HepG2 (cell line): Measurements from ENCODE around the gene EIF6. TPM values are rescaled to one million over a fixed set of nuclear protein-coding genes. Genes with fewer than 3 reads are reported as not detected.

Experiments used
- ATF1 ChIP-seq: IDR thresholded peaks from 2 replicates; pipeline ENCODE4 v1.6.1; 2016; ENCODE audit warnings: mild to moderate bottlenecking, control low read depth
- DNMT1 ChIP-seq: sonication (generic); formaldehyde crosslinking; IDR thresholded peaks from 2 replicates; pipeline ENCODE4 v1.5.1; 2020; ENCODE audit warnings: mild to moderate bottlenecking, missing genetic modification reagents
- ELF4 ChIP-seq: sonication (generic); formaldehyde crosslinking; IDR thresholded peaks from 2 replicates; pipeline ENCODE4 v1.5.0; 2020; ENCODE audit warnings: missing genetic modification reagents, mild to moderate bottlenecking, moderate library complexity, borderline replicate concordance
- FOSL1 ChIP-seq: sonication (generic); formaldehyde crosslinking; IDR thresholded peaks from 2 replicates; pipeline ENCODE4 v1.9.0; 2021; ENCODE audit warnings: missing genetic modification reagents, borderline replicate concordance
- HOXA5 ChIP-seq: sonication (generic); formaldehyde crosslinking; IDR thresholded peaks from 2 replicates; pipeline ENCODE4 v1.4.0; 2020; ENCODE audit warnings: missing genetic modification reagents
- KAT8 ChIP-seq: IDR thresholded peaks from 2 replicates; pipeline ENCODE4 v1.6.1; 2016; ENCODE audit warnings: missing genetic modification reagents, missing compliant biosample characterization
- MATR3 ChIP-seq: sonication (generic); formaldehyde crosslinking; IDR thresholded peaks from 2 replicates; pipeline ENCODE4 v1.4.0; 2020; ENCODE audit warnings: missing genetic modification reagents
- NAIF1 ChIP-seq: sonication (generic); formaldehyde crosslinking; IDR thresholded peaks from 2 replicates; pipeline ENCODE4 v1.5.0; 2020; ENCODE audit warnings: mild to moderate bottlenecking, missing genetic modification reagents, borderline replicate concordance
- NFIC ChIP-seq: IDR thresholded peaks from 2 replicates; pipeline ENCODE4 v1.6.1; 2012; ENCODE audit warnings: mild to moderate bottlenecking, low read length, inconsistent platforms
- NKX3-1 ChIP-seq: sonication (generic); formaldehyde crosslinking; IDR thresholded peaks from 2 replicates; pipeline ENCODE4 v1.5.0; 2020; ENCODE audit warnings: missing genetic modification reagents
- NR3C1 ChIP-seq: sonication (generic); formaldehyde crosslinking; IDR thresholded peaks from 2 replicates; pipeline ENCODE4 v1.4.0; 2020; ENCODE audit warnings: missing genetic modification reagents
- SMAD3 ChIP-seq: sonication (generic); formaldehyde crosslinking; IDR thresholded peaks from 2 replicates; pipeline ENCODE4 v1.4.0; 2020; ENCODE audit warnings: missing genetic modification reagents
- SOX13 ChIP-seq, 3 experiments: fragments of 450-650 bp in 1 of 3; sonication (generic) in 1 of 3; formaldehyde crosslinking in 1 of 3; IDR thresholded peaks in 2 of 3; conservative IDR thresholded peaks in 1 of 3; 2 replicates each; pipeline versions ENCODE4 v1.5.0 to v1.6.1; 2016 to 2020; ENCODE audit warnings: antibody characterized with exemption in 1 of 3, mild to moderate bottlenecking in 1 of 3, missing compliant biosample characterization in 1 of 3, missing genetic modification reagents in 1 of 3, moderate library complexity in 1 of 3
- SSRP1 ChIP-seq: IDR thresholded peaks from 2 replicates; pipeline ENCODE4 v1.6.1; 2016; ENCODE audit warnings: control low read depth
- TCF7 ChIP-seq: sonication (generic); IDR thresholded peaks from 2 replicates; pipeline ENCODE4 v1.6.1; 2016; ENCODE audit warnings: antibody characterized with exemption, low read depth
- ZBTB8A ChIP-seq: sonication (generic); formaldehyde crosslinking; IDR thresholded peaks from 2 replicates; pipeline ENCODE4 v1.4.0; 2020; ENCODE audit warnings: mild to moderate bottlenecking, low read depth, missing genetic modification reagents, borderline replicate concordance
- ZFX ChIP-seq: sonication (generic); formaldehyde crosslinking; IDR thresholded peaks from 2 replicates; pipeline ENCODE4 v1.4.0; 2020; ENCODE audit warnings: mild to moderate bottlenecking, low read depth, missing genetic modification reagents, moderate library complexity
- ZNF124 ChIP-seq: sonication (generic); formaldehyde crosslinking; IDR thresholded peaks from 2 replicates; pipeline ENCODE4 v1.4.0; 2020; ENCODE audit warnings: missing genetic modification reagents
- ZNF224 ChIP-seq: sonication (generic); formaldehyde crosslinking; IDR thresholded peaks from 2 replicates; pipeline ENCODE4 v1.5.0; 2020; ENCODE audit warnings: mild to moderate bottlenecking, missing genetic modification reagents
- ZNF264 ChIP-seq: sonication (generic); formaldehyde crosslinking; IDR thresholded peaks from 2 replicates; pipeline ENCODE4 v1.4.0; 2020; ENCODE audit warnings: missing genetic modification reagents
- ZNF317 ChIP-seq: sonication (generic); formaldehyde crosslinking; IDR thresholded peaks from 2 replicates; pipeline ENCODE4 v1.5.0; 2020; ENCODE audit warnings: mild to moderate bottlenecking, missing genetic modification reagents
- ZNF343 ChIP-seq: sonication (generic); formaldehyde crosslinking; IDR thresholded peaks from 2 replicates; pipeline ENCODE4 v1.4.0; 2020; ENCODE audit warnings: mild to moderate bottlenecking, missing genetic modification reagents
- ZNF549 ChIP-seq: sonication (generic); formaldehyde crosslinking; IDR thresholded peaks from 2 replicates; pipeline ENCODE4 v1.5.0; 2020; ENCODE audit warnings: missing genetic modification reagents
- ZNF557 ChIP-seq: sonication (generic); formaldehyde crosslinking; IDR thresholded peaks from 2 replicates; pipeline ENCODE4 v1.4.0; 2020; ENCODE audit warnings: missing genetic modification reagents
- ZNF773 ChIP-seq: sonication (generic); formaldehyde crosslinking; IDR thresholded peaks from 2 replicates; pipeline ENCODE4 v1.4.0; 2020; ENCODE audit warnings: missing genetic modification reagents, borderline replicate concordance
- ZNF776 ChIP-seq: sonication (generic); formaldehyde crosslinking; IDR thresholded peaks from 2 replicates; pipeline ENCODE4 v1.4.0; 2020; ENCODE audit warnings: mild to moderate bottlenecking, missing genetic modification reagents
- ZNF878 ChIP-seq: sonication (generic); formaldehyde crosslinking; IDR thresholded peaks from 2 replicates; pipeline ENCODE4 v1.8.1; 2023; ENCODE audit warnings: mild to moderate bottlenecking, missing genetic modification reagents, moderate library complexity
- ZSCAN9 ChIP-seq: IDR thresholded peaks from 2 replicates; pipeline ENCODE4 v1.6.1; 2016; ENCODE audit warnings: borderline replicate concordance
- ZZZ3 ChIP-seq: sonication (generic); formaldehyde crosslinking; IDR thresholded peaks from 2 replicates; pipeline ENCODE4 v1.4.0; 2020; ENCODE audit warnings: missing genetic modification reagents, mild to moderate bottlenecking, borderline replicate concordance
- polyA plus RNA-seq, 8 experiments: library from polyadenylated mRNA; depleted of rRNA in 3 of 8; stranded (reverse) in 7 of 8; unstranded in 1 of 8; fragments of >200 nt; fragmentation: Illumina TruSeq in 4 of 8; extraction: Trizol in 4 of 8; gene quantifications; 2 replicates each; pipeline versions ENCODE4 v1.2.1 to v1.2.3, GENCODE V29; 2011 to 2016; ENCODE audit warnings: low read depth in 4 of 8, missing spikeins in 1 of 8, mixed read lengths in 1 of 8; ENCODE audit not compliant: insufficient read depth in 1 of 8
- total RNA-seq, 5 experiments: library from RNA; depleted of rRNA; stranded (reverse); fragments of >200 nt; fragmentation: Illumina TruSeq; extraction: Trizol; gene quantifications; 2 replicates each; pipeline ENCODE4 v1.2.3, GENCODE V29; 2016; ENCODE audit warnings: low read depth in 1 of 5
- TF ChIP-seq, protein P1 (sequence below): sonication (generic); formaldehyde crosslinking; conservative IDR thresholded peaks from 2 replicates; pipeline ENCODE4 v1.5.0; 2020; ENCODE audit warnings: missing genetic modification reagents
- TF ChIP-seq, protein P2 (sequence below): sonication (generic); formaldehyde crosslinking; conservative IDR thresholded peaks from 2 replicates; pipeline ENCODE4 v1.8.1; 2023; ENCODE audit warnings: missing genetic modification reagents

Gene EIF6
- total and polyA plus RNA-seq, 2 of the 13 experiments (the other 11 are each of a cell fraction or from before 2014, with no cell fraction given): 462 to 466 TPM

DNA sequence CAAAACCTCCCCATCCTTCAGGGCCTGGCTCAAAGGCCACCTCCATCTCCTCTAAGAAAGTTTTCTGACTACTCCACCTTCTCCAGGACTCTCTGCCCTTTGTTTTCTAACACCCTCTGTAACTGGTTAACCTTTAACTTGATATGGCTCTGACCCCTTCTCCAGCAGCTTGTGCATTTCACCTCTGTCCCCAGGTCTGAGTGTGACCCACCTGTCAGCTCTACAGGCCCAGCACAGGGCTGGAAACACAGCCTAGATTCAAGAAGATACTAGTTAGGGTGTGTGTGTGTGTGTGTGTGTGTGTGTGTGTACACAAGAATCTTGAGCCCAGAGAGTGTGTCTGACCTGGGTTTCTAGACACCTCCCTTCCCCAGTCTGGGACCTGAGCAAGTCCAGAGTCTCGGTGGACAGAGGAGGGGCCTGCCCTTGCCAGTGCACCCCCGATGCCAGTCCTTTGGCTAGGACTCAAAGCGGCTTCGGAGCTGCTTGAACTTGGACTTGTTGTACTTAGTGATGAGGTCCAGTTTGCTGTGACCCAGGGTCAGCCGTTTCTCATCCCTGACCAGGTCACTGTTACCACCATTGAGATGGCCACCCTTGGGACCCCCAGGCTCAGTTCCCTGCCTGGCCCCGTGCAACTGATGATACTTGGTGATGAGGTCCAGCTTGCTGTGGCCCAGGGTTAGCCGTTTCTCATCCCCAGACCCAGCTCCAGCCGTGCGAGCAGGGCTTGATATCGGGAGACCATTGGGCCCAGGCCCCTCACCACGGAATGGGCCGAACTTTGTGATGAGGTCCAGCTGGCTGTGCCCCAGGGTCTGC is 1.7 kb upstream of the EIF6 start (continued):
- TF ChIP-seq, protein P1, sequence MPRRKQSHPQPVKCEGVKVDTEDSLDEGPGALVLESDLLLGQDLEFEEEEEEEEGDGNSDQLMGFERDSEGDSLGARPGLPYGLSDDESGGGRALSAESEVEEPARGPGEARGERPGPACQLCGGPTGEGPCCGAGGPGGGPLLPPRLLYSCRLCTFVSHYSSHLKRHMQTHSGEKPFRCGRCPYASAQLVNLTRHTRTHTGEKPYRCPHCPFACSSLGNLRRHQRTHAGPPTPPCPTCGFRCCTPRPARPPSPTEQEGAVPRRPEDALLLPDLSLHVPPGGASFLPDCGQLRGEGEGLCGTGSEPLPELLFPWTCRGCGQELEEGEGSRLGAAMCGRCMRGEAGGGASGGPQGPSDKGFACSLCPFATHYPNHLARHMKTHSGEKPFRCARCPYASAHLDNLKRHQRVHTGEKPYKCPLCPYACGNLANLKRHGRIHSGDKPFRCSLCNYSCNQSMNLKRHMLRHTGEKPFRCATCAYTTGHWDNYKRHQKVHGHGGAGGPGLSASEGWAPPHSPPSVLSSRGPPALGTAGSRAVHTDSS (CRISPR knock-in tag): no peak
- peak; percentile 89 for TF ChIP-seq ZNF264 (CRISPR knock-in tag)
- TF ChIP-seq NR3C1: no peak
- TF ChIP-seq ZSCAN9 (CRISPR knock-in tag): 0 out of 2 replicates have a peak, but pooled peaks have one; percentile 18
- no peak for TF ChIP-seq NAIF1 (CRISPR knock-in tag)
- no peak for TF ChIP-seq ZNF549
- TF ChIP-seq ZBTB8A (CRISPR knock-in tag): no peak
- TF ChIP-seq ZNF224: 0 out of 2 replicates have a peak, but pooled peaks have one; percentile 29
- no peak for TF ChIP-seq ATF1 (CRISPR knock-in tag)
- TF ChIP-seq ZNF776 (CRISPR knock-in tag): no peak
- TF ChIP-seq FOSL1 (CRISPR knock-in tag): no peak
- TF ChIP-seq ZNF557 (CRISPR knock-in tag): no peak
- TF ChIP-seq TCF7: no peak
- TF ChIP-seq ZNF343: no peak
- no peak for TF ChIP-seq MATR3 (CRISPR knock-in tag)
- TF ChIP-seq NKX3-1 (CRISPR knock-in tag): no peak
- TF ChIP-seq, protein P2, sequence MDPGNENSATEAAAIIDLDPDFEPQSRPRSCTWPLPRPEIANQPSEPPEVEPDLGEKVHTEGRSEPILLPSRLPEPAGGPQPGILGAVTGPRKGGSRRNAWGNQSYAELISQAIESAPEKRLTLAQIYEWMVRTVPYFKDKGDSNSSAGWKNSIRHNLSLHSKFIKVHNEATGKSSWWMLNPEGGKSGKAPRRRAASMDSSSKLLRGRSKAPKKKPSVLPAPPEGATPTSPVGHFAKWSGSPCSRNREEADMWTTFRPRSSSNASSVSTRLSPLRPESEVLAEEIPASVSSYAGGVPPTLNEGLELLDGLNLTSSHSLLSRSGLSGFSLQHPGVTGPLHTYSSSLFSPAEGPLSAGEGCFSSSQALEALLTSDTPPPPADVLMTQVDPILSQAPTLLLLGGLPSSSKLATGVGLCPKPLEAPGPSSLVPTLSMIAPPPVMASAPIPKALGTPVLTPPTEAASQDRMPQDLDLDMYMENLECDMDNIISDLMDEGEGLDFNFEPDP: peak; percentile 96; the same call in 1 of the 2 replicates
- TF ChIP-seq HOXA5 (CRISPR knock-in tag): no peak
- no peak for TF ChIP-seq ZZZ3 (CRISPR knock-in tag)
- TF ChIP-seq ZNF878: no peak
- TF ChIP-seq ZNF773 (CRISPR knock-in tag): no peak
- TF ChIP-seq KAT8 (CRISPR knock-in tag): peak; percentile 46
- TF ChIP-seq SSRP1: peak; percentile 97
- 0 out of 2 replicates have a peak, but pooled peaks have one; percentile 9 for TF ChIP-seq SMAD3 (CRISPR knock-in tag)
- peak; percentile 18; the same call in 1 of the 2 replicates for TF ChIP-seq SOX13 (IDR thresholded peaks at IDR 0.05)
- TF ChIP-seq SOX13 (CRISPR knock-in tag; conservative IDR thresholded peaks at IDR 0.05 in 1 of 2, IDR thresholded peaks at IDR 0.05 in 1 of 2): peak in 1 of 2 experiments; percentile 58; a peak in 3 of 4 replicates
- no peak; the same call in 1 of the 2 replicates for TF ChIP-seq ZNF317 (CRISPR knock-in tag)
- peak; percentile 87 for TF ChIP-seq ZFX
- TF ChIP-seq DNMT1 (CRISPR knock-in tag): 0 out of 2 replicates have a peak, but pooled peaks have one; percentile 83
- TF ChIP-seq NFIC: no peak
- no peak for TF ChIP-seq ELF4 (CRISPR knock-in tag)
- TF ChIP-seq ZNF124 (CRISPR knock-in tag): no peak; the same call in 1 of the 2 replicates
